Thoracic aorta (tissue), 2 donors: Measurements from ENCODE around the gene ZFP3. TPM values are rescaled to one million over a fixed set of nuclear protein-coding genes. Genes with fewer than 3 reads are reported as not detected.
"Not testable (repeated sequence)": the region's sequence is repeated elsewhere in the genome, so short reads cannot be mapped to it uniquely, and the experiment has no call there.

Experiments used
- ATAC-seq: fragments of 150-250 bp; one replicate; pipeline ENCODE4 v1.8.0; 2017; ENCODE audit warnings: low read depth; ENCODE audit not compliant: insufficient number of reproducible peaks, low FRiP score
- DNase-seq: peaks from one replicate; pipeline ENCODE4 v3.0.0-alpha.2; 2020; ENCODE audit warnings: low spot score
- H3K27ac ChIP-seq, 2 donors: fragments of 200-600 bp; sonication (generic); 1 replicate in 1 of 2; 2 replicates in 1 of 2; pipeline ENCODE4 v1.5.1; 2016; ENCODE audit warnings: mild to moderate bottlenecking in 2 of 2, moderate library complexity in 2 of 2
- H3K27me3 ChIP-seq: fragments of 200-600 bp; sonication (generic); replicated peaks from 2 replicates; pipeline ENCODE4 v1.6.0; 2016; ENCODE audit warnings: mild to moderate bottlenecking; ENCODE audit not compliant: insufficient read depth
- H3K36me3 ChIP-seq: fragments of 200-600 bp; sonication (generic); one replicate; pipeline ENCODE4 v1.5.1; 2016
- H3K4me1 ChIP-seq, 2 donors: fragments of 200-600 bp; sonication (generic); 1 replicate in 1 of 2; 2 replicates in 1 of 2; pipeline versions ENCODE4 v1.5.1 to v1.6.0; 2016; ENCODE audit warnings: low read depth in 2 of 2, mild to moderate bottlenecking in 1 of 2; ENCODE audit not compliant: control insufficient read depth in 1 of 2
- H3K4me3 ChIP-seq: fragments of 200-600 bp; sonication (generic); 2 replicates; pipeline ENCODE4 v1.5.1; 2016; ENCODE audit warnings: mild to moderate bottlenecking
- H3K9me3 ChIP-seq: fragments of 200-600 bp; sonication (generic); 2 replicates; pipeline ENCODE4 v1.5.1; 2016
- CTCF ChIP-seq: fragments of 200-600 bp; sonication (generic); IDR thresholded peaks from one replicate; pipeline ENCODE4 v1.5.1; 2019; ENCODE audit warnings: antibody characterized with exemption
- total RNA-seq, 2 donors: library from RNA; depleted of rRNA; stranded (reverse); fragments of >200 nt; gene quantifications; one replicate each; pipeline versions ENCODE4 v1.1.0 to v1.2.3, GENCODE V29; 2016

The ZFP3 gene
- total RNA-seq, 2 donors from 2014 or later, result 3.2 to 6.6 TPM

GRCh38 chr17:5055543-5055942 lies 22.7 kb upstream of the ZFP3 start:
- ATAC-seq (no peak), DNase-seq (no peak)
- H3K4me1 ChIP-seq, result no peaks in the 10 kb centered on the region
- no peak for TF ChIP-seq CTCF
- no peak overlapping the region for H3K27ac ChIP-seq
- no peak overlapping the region for H3K4me3 ChIP-seq
- no peaks in the 10 kb centered on the region for H3K9me3 ChIP-seq
- no peaks in the 10 kb centered on the region for H3K27me3 ChIP-seq
- H3K36me3 ChIP-seq, result no peaks in the 10 kb centered on the region

- ATAC-seq (no peak), DNase-seq (no peak)
- no peaks in the 10 kb centered on the region for H3K36me3 ChIP-seq
- H3K9me3 ChIP-seq, result no peaks in the 10 kb centered on the region
- TF ChIP-seq CTCF, result no peak
- no peaks in the 10 kb centered on the region for H3K27me3 ChIP-seq
- H3K4me3 ChIP-seq, result no peak overlapping the region
- no peaks in the 10 kb centered on the region for H3K4me1 ChIP-seq
- no peak overlapping the region for H3K27ac ChIP-seq
Measured at GRCh38 chr17:5065227-5065744, 13.0 kb upstream of the ZFP3 start.

GRCh38 chr17:5068236-5068635 lies 10.0 kb upstream of the ZFP3 start:
- no peak for DNase-seq
- ATAC-seq, result no peak

GRCh38 chr17:5069724-5070123 lies 8.5 kb upstream of the ZFP3 start:
- TF ChIP-seq CTCF, result no peak
- no peak for DNase-seq
- H3K27ac ChIP-seq, result no peak overlapping the region
- no peaks in the 10 kb centered on the region for H3K4me1 ChIP-seq
- no peaks in the 10 kb centered on the region for H3K9me3 ChIP-seq
- no peak for ATAC-seq
- no peaks in the 10 kb centered on the region for H3K36me3 ChIP-seq
- no peak overlapping the region for H3K4me3 ChIP-seq
- no peaks in the 10 kb centered on the region for H3K27me3 ChIP-seq

More at GRCh38 chr17:5068236-5068635, 10.0 kb upstream of the ZFP3 start:
- H3K27me3 ChIP-seq, result no peaks in the 10 kb centered on the region
- TF ChIP-seq CTCF, result no peak
- no peaks in the 10 kb centered on the region for H3K36me3 ChIP-seq
- no peak overlapping the region for H3K27ac ChIP-seq
- no peaks in the 10 kb centered on the region for H3K9me3 ChIP-seq
- no peaks in the 10 kb centered on the region for H3K4me1 ChIP-seq
- H3K4me3 ChIP-seq, result no peak overlapping the region

GRCh38 chr17:5075472-5075871 lies 2.8 kb upstream of the ZFP3 start:
- H3K4me1 ChIP-seq, result peaks cover 7 to 18% of the 10 kb centered on the region in 2 donors
- not testable (repeated sequence) for DNase-seq, H3K36me3 ChIP-seq, H3K27ac ChIP-seq, ATAC-seq, H3K27me3 ChIP-seq, H3K9me3 ChIP-seq, H3K4me3 ChIP-seq

- ATAC-seq, H3K27me3 ChIP-seq, H3K36me3 ChIP-seq, H3K9me3 ChIP-seq, DNase-seq: not testable (repeated sequence)
- Histone ChIP-seq H3K4me3 (peak overlapping the region; percentile 83), H3K4me1 (peaks cover 7 to 18% of the 10 kb centered on the region in 2 donors), H3K27ac (peak overlapping the region; percentile 70 to 71)
Measured at GRCh38 chr17:5077275-5077674, 992 bp upstream of the ZFP3 start.
